HG03066 (cell line): ENCODE data around the gene KCNE4.

Experiments used
- ATAC-seq: cut with Tn5 transposase; IDR thresholded peaks from one replicate; pipeline ENCODE4 v1.9.1; 2021; ENCODE audit warnings: low read depth; ENCODE audit not compliant: unreplicated experiment

KCNE4 gene

DNA sequence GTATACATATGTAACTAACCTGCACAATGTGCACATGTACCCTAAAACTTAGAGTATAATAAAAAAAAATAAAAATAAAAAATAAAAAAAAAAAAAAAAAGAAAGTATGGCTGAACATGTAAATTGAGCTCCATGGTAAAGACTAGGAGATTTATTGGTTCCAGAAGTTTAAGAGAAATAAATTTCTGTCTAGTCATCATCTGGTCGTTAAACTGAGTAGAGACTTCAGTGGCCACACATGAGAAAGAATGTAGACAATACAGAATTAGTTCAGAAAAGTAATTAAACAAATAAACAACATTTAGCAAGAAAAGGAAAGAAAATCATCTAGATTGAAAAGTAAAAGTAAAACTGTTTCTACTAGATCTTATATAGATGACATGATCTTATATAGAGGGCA is 12.4 kb upstream of the KCNE4 start:
- ATAC-seq, result no peak

DNA sequence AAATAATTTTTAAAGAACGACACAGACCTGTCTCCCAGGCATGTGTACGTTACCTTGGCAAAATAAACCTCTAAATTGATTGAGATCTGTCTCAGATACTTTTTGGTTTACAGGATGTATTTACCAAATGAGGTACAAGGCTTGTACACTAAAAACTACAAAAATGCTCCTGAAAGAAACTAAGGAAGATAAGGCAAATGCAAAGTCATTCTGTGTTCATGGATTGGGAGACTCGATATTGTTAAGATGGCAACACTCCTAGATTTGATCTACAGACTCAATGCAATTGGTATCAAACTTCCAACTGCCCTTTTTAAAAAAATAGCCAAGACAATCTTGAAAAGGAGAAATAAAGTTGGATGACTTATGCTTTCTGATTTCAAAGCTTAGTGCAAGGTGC is 11.5 kb upstream of the KCNE4 start:
- ATAC-seq, result no peak

DNA sequence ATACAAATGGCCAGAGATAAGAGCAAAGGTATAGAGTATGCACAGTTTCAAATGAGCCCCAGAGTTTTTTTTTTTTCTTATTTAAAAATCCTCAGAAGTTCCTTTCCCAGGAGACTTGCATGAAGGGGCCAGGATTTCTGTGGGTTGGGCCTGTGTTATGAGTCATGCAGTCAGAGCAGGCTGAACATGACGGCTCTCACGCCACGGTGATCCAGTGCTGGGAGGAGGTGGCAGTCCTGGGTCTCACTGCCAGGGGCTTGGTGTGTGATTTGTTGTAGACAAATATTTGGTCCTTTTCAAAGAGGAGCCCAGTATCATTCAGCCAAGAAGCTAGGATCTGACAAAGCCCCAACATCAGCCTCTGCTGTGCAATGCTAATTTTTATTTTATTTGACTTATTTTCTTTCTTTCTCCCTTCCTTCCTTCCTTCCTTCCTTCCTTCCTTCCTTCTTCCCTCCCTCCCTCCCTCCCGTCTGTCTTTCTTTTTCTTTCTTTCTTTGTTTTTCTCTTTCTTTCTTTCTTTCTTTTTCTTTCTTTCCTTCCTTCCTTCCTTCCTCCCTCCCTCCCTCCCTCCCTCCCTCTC is 10.4 kb upstream of the KCNE4 start:
- no peak for ATAC-seq

DNA sequence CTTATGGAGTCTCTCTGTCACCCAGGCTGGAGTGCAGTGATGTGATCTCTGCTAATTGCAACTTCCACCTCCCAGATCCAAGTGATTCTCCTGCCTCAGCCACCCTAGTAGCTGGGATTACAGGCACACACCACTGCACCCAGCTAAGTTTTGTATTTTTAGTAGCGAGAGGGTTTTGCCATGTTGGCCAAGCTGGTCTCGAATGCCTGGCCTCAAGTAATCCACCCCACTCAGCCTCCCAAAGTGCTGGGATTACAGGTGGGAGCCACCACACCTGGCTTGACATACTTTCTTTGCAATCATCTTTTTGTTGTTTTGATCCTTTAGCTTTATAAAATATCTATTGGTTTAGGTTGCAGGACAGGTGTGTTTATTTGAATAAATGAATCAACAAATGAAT is 9.7 kb upstream of the KCNE4 start:
- ATAC-seq, result no peak

DNA sequence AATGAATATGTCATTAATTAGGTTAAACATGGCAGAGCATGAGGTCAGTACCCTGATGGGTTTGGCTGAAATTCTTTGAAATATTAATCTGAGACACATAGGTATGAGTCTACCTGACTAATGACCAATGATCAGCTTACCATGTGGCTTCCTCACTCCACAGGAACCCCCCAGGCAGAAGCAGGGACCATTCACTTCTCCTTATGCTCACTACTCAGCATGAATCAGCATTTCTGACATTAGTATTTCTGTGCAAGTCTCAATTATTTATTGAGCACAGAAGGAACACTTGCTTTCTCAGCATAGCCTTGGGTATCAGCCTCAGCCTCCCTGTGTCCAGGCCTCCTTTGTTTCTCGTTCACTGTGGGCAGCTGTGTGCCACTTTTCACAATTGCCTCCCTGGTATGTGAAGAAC is 9.3 kb upstream of the KCNE4 start:
- no peak for ATAC-seq

DNA sequence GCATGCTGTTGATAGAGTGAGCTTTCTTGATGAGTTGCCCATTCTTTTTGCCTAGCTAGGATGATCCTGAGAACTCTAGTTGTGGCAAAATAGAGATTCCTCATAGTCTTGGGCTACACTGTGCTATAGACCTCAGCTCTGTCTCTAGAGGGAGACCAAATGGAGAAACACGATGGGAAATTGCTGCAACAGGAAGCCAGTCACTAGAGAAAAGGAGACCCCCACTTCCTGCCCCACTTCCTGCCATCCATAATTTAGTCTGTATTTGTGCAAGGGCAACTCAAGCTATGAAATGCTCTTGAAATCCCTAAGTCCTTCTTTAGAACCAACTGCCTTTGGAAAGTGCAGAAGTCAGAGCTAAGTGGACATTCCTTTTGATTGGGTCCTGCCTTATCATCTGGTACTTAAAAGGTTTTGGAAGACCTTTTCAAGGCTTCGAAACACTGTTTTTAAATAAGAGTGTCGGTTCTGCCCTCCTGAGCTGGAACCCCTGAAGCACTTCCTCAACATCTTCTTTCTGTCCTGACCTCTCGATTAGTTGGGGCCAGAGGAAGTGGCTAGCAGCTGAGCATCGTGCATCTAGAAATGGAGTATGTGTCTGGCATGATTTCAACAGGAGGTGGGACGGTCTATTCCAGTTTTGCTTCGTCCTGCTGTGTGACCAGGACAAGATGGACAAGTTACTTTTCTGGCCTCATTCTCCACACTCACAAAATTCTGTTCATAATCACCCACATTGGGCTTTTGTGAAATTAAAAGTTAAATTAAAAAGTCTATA is 8.6 kb upstream of the KCNE4 start:
- no peak for ATAC-seq

DNA sequence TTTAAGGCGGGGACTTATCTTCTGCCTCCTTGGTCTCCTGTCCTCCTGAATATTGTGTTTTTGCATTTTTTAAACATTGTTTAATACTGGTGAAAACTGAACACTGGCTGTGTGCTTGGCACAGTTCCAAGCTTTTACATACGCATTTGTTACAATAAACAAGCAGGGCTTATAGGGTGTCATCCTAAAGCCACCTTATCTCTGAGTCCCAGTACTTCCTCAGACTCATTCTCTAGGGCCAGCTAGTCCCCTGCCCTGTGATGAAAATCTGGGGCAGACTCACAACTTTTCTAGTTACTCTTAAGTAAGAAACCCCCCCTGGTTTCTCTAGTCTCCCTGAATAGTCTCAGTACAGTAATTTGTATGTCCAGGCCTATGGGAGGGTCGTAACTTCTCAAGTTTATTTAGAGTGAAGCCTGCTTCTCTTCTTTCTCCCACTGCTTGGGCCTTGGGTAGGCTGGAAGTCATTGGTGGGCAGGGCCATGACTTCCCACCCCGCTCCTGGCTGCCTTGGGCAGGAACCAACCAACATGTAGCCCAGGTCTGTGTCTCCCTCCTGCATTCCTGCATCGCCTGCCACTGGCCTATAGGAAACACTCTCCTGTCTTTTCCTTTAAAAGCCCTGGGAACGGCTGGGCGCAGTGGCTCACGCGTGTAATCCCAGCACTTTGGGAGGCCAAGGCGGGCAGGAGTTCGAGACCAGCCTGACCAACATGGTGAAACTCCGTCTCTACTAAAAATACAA is 7.7 kb upstream of the KCNE4 start:
- no peak for ATAC-seq

DNA sequence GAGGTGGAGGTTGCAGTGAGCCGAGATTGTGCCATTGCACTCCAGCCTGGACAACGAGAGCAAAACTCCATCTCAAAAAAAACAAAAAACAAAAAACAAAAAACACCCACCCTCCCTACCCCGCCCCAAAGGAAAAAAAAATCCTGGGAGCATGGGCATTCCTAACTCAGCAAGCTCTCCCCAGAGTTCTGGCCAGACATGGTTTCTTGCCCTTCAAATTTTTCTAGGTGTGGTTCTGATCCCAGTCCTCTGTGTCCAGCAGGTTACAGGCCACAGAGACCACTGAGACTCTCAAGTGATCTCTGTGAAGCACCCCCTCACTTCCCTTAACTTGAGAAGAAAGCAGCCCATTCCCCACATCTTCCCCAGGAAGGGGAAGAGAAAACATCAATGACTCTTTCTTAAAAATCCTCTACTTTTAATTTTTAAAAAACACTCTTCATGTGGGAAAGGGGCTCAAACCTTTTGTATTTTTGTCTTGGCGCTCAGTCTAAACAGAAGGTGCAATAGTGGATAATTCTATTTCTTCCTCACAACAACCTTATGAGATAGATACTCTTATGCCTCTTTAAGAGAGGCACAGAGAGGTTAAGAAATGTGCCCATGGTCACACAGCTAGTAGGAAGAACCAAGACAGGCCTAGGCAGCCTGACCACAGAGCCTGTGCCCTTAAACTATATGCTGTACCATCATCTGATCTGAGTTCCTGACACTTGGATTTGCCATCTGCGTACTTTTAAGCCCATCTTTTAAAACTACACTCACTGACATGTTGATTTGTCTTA is 6.9 kb upstream of the KCNE4 start:
- no peak for ATAC-seq

DNA sequence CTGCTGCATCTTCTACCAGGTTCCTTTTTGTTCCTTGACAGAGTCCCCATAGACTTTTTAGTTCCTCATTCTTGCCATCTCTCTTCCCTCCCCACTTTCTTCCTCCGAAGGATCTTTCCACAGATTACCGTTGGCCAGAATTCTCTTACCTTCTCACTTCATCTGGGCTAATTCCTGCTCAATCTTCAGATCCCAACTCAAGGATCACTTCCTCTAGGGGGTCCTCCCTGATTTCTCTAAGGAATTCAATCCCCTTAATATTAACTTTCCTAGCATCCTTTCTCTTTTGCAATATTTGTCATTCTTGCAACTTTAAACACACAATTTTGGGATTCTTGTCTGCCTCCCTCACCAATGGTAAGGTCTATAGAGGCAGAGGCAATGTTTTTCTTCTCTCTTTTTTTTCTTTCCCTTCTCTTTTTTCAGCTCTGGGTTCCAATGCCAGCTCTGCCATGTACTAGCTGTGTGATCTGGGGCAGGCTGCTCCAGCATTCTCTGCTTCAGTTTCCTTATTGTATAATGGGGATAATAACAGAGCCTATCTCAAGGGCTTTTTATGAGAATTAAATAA is 5.4 kb upstream of the KCNE4 start:
- no peak for ATAC-seq

DNA sequence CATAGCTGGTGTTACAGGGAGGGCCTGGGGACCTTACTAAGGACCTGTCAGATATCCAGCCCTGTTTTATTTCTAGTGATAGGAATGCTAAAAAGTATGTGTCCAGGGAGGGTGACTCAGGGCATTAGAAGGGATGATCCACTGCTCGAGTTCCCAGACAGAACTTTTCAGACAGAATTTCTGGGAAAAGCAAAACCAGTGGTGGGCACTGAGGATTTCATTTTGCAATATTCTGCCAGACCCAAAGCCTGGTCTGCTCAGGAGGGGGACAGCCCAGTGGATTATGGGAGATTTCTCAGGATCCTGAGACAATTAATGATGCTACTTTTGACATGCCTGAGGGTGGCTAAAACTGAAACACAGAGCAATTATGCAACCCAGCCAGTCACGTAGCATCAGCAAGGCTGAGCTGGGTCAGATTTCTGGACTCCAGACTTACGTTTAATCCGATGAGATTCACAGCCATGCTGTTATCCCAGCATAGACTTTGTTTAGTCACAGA is 4.7 kb upstream of the KCNE4 start:
- no peak for ATAC-seq

DNA sequence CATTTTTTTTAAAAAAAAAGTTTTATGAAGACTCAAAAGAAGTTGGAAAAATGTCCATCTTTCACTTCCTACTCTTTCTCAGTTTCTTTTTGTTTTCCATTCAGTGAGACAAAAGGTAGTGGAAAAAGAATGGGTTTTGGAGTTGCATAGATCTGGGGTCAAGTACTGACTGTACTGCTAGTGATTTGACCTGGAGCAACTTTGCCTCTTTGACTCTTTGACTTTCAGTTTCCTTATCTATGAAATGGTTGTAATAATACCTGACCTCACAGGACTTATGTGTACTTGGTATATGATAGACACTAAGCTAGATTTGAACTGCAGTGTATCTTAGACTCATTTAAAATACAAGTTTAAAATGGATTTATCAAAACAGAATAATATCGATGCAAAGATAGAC is 3.5 kb upstream of the KCNE4 start:
- ATAC-seq, result no peak

DNA sequence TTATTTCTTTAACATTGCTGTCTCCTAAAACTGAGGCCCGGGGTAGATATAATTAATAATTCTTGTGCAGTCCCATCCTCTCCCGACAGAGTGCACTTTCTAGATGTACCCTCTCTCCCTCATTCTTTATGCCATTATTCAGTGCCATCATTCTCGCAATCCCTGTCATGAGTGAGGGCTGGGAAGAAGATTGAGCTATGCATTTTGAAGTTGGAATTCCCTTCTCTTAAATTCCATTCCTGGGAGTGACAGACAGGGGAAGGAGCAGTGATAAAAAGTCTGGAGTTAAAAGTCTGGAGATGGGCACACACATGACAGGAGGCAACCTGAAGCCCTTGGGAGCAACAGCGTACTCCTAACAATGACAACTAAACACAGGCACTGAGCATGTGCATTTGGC is 2.6 kb upstream of the KCNE4 start:
- ATAC-seq, result no peak

DNA sequence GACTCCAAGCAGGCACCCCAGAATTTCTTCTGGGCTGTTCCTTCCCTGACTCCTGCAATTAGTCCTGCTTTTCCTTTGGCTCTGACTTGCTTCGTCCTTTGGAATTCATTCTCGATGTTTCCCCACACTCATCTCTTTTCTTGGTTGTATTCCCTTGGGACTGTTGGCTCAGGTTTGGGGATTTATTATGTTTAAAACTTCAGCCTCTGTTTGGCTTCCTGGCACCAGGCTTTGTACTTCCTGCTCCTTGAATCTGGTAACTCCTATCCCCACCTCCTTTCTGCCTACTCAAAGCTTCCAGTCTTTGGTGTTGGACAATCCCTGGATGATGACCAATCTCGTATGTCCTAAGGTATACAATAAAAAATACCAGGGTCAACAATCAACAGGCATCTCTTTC is 1.8 kb upstream of the KCNE4 start:
- ATAC-seq, result no peak

DNA sequence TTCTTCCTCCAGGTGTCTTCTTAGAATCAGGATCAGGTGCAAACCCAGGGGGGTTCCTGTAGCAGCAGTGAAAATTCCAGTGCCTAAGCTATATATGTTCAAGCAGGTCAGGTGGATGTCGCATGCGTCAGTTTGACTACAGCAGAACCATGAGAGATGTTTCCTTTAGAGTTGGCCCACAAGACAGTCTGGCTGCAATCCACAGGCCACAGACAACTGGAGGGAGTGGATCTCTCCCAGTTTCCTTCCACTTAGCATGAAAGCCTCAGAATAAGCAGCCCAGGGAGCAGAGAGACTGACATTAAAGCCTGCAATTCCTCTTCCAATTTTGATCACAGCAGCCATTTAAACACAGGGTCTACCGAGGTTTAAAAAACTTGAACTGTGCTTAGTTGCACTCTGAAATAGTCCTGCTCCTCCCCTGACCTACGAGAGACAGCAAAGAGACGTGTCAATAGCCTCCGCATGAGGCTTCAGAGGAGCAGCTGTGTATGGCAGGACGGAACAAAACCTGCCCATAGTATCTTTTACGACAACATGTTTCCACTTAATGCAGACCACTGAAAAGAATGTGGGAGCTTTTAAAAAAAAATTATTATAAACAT is 988 bp upstream of the KCNE4 start:
- ATAC-seq, result no peak

DNA sequence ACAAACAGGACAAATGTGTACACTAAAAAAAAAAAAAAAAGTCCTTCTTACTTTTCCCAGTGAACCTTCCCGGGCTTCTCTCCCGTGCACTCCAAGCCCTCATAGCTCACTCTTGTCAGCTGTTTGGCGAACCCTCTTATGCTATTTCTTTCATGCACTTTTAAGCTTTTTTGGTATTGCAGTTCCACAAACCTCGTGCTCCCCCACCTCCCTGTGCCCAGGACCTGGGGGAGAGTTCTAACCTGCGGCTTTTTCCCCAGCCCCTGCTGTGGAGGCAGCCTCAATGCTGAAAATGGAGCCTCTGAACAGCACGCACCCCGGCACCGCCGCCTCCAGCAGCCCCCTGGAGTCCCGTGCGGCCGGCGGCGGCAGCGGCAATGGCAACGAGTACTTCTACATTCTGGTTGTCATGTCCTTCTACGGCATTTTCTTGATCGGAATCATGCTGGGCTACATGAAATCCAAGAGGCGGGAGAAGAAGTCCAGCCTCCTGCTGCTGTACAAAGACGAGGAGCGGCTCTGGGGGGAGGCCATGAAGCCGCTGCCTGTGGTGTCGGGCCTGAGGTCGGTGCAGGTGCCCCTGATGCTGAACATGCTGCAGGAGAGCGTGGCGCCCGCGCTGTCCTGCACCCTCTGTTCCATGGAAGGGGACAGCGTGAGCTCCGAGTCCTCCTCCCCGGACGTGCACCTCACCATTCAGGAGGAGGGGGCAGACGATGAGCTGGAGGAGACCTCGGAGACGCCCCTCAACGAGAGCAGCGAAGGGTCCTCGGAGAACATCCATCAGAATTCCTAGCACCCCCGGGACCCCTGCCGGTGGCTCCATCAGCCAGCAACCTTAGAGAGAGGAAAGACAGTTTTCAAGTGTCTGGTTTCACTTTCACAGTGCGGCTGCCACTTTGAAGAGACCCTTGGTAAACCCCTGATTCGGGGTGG is 826 bp downstream of the KCNE4 start:
- ATAC-seq, result no peak

DNA sequence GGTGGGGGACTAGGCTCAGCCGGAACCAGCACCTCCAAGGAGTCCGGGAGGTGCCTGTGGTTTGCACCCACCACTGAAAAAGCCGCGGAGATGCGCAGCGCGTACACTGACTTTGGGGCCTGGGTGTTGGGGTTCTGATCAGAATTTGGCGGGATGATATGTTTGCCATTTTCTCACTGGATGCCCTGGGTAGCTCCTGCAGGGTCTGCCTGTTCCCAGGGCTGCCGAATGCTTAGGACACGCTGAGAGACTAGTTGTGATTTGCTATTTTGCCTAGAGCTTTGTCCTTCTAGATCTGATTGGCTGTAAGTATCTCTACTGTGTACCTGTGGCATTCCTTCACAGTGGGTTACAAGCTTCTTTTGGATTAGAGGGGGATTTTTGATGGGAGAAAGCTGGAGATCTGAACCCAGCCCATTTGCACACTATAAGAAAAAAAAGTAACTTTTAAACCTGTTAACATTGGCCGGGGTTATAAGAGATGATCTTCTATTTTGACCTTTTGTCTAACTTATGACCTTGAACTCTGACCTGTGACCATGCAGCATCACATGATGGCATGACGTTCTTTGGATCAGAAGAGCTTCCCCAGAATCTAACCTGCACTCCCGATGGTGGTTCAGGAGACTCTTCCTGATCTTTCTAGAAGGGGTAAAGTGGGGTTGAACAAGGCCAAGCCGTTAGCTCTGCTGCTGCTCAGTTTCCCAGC is 1.6 kb downstream of the KCNE4 start:
- ATAC-seq, result no peak

DNA sequence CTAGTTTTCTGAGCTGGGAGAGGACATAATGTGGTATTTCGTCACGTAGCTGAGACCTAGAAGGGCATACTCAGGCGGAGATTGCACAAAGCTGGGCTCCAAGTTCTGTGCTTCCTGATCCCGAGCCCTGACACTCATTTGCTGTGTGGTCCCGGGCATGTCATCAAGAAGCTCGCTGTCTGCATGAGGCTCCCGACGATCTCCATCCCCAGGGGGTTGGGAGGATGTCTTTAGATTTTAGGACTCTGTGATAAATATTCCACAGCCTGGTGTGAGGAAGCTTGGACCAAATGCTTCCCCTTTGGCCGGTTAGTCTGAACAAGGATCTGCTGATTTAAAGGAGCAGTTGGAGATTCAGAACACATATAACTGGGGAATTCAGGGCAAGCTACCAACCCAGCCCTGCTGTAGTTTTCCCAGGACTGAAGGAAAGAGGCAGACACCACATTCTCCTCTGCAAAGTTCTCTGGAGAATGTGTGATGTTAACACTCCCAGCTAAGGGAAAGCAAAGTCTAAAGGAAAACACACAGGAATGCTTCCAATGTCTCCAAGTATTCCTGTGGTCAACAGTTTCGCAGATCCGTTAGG is 2.3 kb downstream of the KCNE4 start:
- no peak for ATAC-seq

DNA sequence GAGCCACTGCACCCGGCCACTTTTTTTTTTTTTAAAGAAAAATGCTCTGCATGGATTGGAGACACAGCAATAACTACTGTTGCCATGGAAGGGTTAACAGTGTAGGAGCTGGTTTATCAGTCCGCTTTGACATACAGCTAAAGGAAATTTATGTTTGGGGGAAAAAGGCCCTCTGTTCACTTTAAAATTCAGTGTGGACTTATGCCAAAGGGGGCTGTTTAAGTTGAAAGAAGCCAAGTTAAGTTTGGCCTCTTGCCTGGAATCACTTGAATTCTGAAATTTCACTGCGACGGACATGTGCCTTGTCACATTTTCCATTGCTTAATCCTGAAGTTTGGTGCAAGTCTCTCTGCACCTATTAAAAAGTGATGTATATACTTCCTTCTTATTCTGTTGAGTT is 3.1 kb downstream of the KCNE4 start:
- no peak for ATAC-seq
